Gastrocnemius medialis (tissue), 4 donors: ENCODE data around the gene SLC17A2.

Experiments
- POLR2A ChIP-seq, 2 donors: fragments of 450-650 bp; IDR thresholded peaks; one replicate each; pipeline ENCODE4 v1.6.1; 2017; ENCODE audit warnings: antibody characterized with exemption in 2 of 2, mild to moderate bottlenecking in 2 of 2, moderate library complexity in 2 of 2
- TF ChIP-seq, protein P1 (sequence below), 5 experiments: fragments of 450-650 bp in 3 of 5; fragments of 200-600 bp in 2 of 5; sonication (generic) in 2 of 5; IDR thresholded peaks in 4 of 5; conservative IDR thresholded peaks in 1 of 5; 1 replicate in 4 of 5; 2 replicates in 1 of 5; pipeline ENCODE4 v1.5.1; 2016 to 2019; ENCODE audit warnings: antibody characterized with exemption in 5 of 5, mild to moderate bottlenecking in 3 of 5, moderate library complexity in 3 of 5

DNA sequence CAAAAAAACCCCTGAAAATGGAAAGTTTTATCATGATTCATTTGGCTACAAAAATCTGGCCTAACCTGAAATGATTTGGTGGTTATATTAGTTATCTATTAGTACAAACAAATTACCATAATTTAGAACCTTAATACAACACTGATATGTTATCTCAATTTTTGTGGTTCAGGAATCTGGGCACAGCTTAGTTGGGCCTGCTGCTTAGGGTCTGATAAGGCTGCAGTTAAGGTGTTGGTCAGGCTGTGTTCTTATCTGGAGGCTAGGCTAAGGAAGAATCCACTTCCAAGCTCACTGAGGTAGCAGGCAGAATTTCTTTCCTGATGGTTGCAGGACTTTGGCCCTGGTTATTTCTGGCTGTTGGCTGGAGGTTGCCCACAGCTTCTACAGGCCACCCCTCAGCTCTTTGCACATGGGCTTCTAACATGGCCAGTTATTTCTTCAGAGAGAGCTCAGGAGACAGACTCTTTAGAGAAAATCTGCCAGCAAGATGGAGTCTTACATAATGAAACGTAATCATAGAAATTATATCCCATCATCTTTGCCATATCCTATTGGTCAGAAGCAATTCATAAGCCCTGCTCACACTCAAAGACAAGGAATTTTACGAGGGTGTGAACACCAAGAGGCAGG, 43.5 kb upstream of the SLC17A2 start:
- TF ChIP-seq, protein P1, sequence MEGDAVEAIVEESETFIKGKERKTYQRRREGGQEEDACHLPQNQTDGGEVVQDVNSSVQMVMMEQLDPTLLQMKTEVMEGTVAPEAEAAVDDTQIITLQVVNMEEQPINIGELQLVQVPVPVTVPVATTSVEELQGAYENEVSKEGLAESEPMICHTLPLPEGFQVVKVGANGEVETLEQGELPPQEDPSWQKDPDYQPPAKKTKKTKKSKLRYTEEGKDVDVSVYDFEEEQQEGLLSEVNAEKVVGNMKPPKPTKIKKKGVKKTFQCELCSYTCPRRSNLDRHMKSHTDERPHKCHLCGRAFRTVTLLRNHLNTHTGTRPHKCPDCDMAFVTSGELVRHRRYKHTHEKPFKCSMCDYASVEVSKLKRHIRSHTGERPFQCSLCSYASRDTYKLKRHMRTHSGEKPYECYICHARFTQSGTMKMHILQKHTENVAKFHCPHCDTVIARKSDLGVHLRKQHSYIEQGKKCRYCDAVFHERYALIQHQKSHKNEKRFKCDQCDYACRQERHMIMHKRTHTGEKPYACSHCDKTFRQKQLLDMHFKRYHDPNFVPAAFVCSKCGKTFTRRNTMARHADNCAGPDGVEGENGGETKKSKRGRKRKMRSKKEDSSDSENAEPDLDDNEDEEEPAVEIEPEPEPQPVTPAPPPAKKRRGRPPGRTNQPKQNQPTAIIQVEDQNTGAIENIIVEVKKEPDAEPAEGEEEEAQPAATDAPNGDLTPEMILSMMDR (IDR thresholded peaks at IDR 0.05 in 4 of 5, conservative IDR thresholded peaks at IDR 0.05 in 1 of 5): no peak
- TF ChIP-seq POLR2A (IDR thresholded peaks at IDR 0.05): no peak
